HepG2 (cell line): ENCODE results near the gene MSI2. TPM values are rescaled to one million over a fixed set of nuclear protein-coding genes. Genes with fewer than 3 reads are reported as not detected.

ENCODE experiments used
- ATAC-seq: fragments of 200-7000 bp; cut with Tn5 transposase; 3 replicates; pipeline ENCODE4 v1.9.1; 2020; ENCODE audit warnings: mild to moderate bottlenecking, moderate library complexity
- BruUV-seq: library from RNA; stranded (reverse); fragments of 400-500 nt; replicated peaks from 2 replicates; lab custom pipeline; 2021; lab: Mats Ljungman, UMichigan
- CTCF ChIA-PET: fragments of 300-600 bp; formaldehyde crosslinking; extraction: SDS; loops from one replicate; lab custom pipeline; 2021; ENCODE audit warnings: low total read pairs, inconsistent platforms, low intra/inter-chr PET ratio; lab: Yijun Ruan, JAX
- POLR2A ChIA-PET: fragments of 350-600 bp; sonication (Branson Sonifier 250); formaldehyde crosslinking; loops from one replicate; lab custom pipeline; 2020; ENCODE audit warnings: antibody characterized with exemption, inconsistent platforms; lab: Yijun Ruan, JAX
- DNase-seq: peaks from one replicate; pipeline ENCODE4 v3.0.0-alpha.2; 2015; ENCODE audit warnings: low spot score
- FAIRE-seq: peaks from 3 replicates; lab custom pipeline; 2011; peaks lifted over from hg19 to GRCh38; lab: Jason Lieb, UNC
- H2AFZ ChIP-seq: one replicate; pipeline ENCODE4 v1.6.1; 2011; ENCODE audit warnings: low read length, inconsistent platforms
- H3K27ac ChIP-seq: fragments of 300-600 bp; 3 replicates; pipeline ENCODE4 v1.8.0; 2011; ENCODE audit warnings: mixed run types, mild to moderate bottlenecking, mixed read lengths, low read length, inconsistent platforms; ENCODE audit not compliant: insufficient read depth; ENCODE audit errors: extremely low read length
- H3K27me3 ChIP-seq, 2 experiments: fragments of 200-600 bp in 1 of 2; 2 replicates in 1 of 2; 3 replicates in 1 of 2; pipeline versions ENCODE4 v1.6.0 to v1.8.0; 2011; ENCODE audit warnings: low read length in 2 of 2, mild to moderate bottlenecking in 2 of 2, moderate library complexity in 2 of 2, inconsistent platforms in 1 of 2; ENCODE audit not compliant: insufficient read depth in 2 of 2, control insufficient read depth in 1 of 2
- H3K36me3 ChIP-seq, 2 experiments: fragments of 200-600 bp in 1 of 2; replicated peaks in 1 of 2; 2 replicates in 1 of 2; 3 replicates in 1 of 2; pipeline versions ENCODE4 v1.5.1 to v1.8.0; 2011; ENCODE audit warnings: low read length in 2 of 2, inconsistent platforms in 1 of 2; ENCODE audit not compliant: insufficient read depth in 2 of 2, control insufficient read depth in 1 of 2
- H3K4me1 ChIP-seq: 2 replicates; pipeline ENCODE4 v1.5.1; 2012; ENCODE audit warnings: low read length, inconsistent platforms; ENCODE audit not compliant: insufficient read depth
- H3K4me2 ChIP-seq: 2 replicates; pipeline ENCODE4 v1.6.0; 2011; ENCODE audit warnings: low read depth, low read length, inconsistent platforms
- H3K4me3 ChIP-seq, 3 experiments: fragments of 200-600 bp in 1 of 3; sonication (generic), shearing (Covaris generic) in 1 of 3; replicated peaks in 1 of 3; 2 replicates each; pipeline ENCODE4 v1.5.1; 2011 to 2016; ENCODE audit warnings: low read length in 3 of 3, inconsistent platforms in 2 of 3, low read depth in 2 of 3, mild to moderate bottlenecking in 2 of 3, control low read depth in 1 of 3, mixed read lengths in 1 of 3; ENCODE audit not compliant: insufficient read depth in 1 of 3
- H3K79me2 ChIP-seq: one replicate; pipeline ENCODE4 v1.6.1; 2011; ENCODE audit warnings: low read length, inconsistent platforms; ENCODE audit not compliant: insufficient read depth
- H3K9ac ChIP-seq: 2 replicates; pipeline ENCODE4 v1.6.0; 2011; ENCODE audit warnings: mild to moderate bottlenecking, low read depth, low read length, inconsistent platforms; ENCODE audit not compliant: insufficient read depth
- H3K9me3 ChIP-seq: 2 replicates; pipeline ENCODE4 v1.5.1; 2012; ENCODE audit warnings: mild to moderate bottlenecking, low read length
- H4K20me1 ChIP-seq: 2 replicates; pipeline ENCODE4 v1.6.0; 2011; ENCODE audit warnings: inconsistent platforms, mild to moderate bottlenecking, low read length, moderate library complexity; ENCODE audit not compliant: insufficient read depth
- AHR ChIP-seq: IDR thresholded peaks from 2 replicates; pipeline ENCODE4 v1.6.1; 2018; ENCODE audit warnings: missing genetic modification reagents, missing compliant biosample characterization
- ARNTL ChIP-seq: sonication (generic); formaldehyde crosslinking; IDR thresholded peaks from 2 replicates; pipeline ENCODE4 v1.4.0; 2020; ENCODE audit warnings: mild to moderate bottlenecking, missing genetic modification reagents
- CREBL2 ChIP-seq: sonication (generic); formaldehyde crosslinking; IDR thresholded peaks from 2 replicates; pipeline ENCODE4 v1.8.1; 2023; ENCODE audit warnings: missing genetic modification reagents, mild to moderate bottlenecking, borderline replicate concordance
- HNRNPK ChIP-seq: fragments of 200-400 bp; formaldehyde crosslinking; IDR thresholded peaks from 2 replicates; pipeline ENCODE4 v1.6.1; 2018; ENCODE audit warnings: low read length, low read depth, moderate library complexity, mild to moderate bottlenecking; ENCODE audit not compliant: poor library complexity, severe bottlenecking
- KIAA2018 ChIP-seq: sonication (generic); formaldehyde crosslinking; IDR thresholded peaks from 2 replicates; pipeline ENCODE4 v1.5.0; 2020; ENCODE audit warnings: mild to moderate bottlenecking, missing genetic modification reagents, borderline replicate concordance
- NCOA5 ChIP-seq: sonication (generic); formaldehyde crosslinking; IDR thresholded peaks from 2 replicates; pipeline ENCODE4 v1.4.0; 2020; ENCODE audit warnings: missing genetic modification reagents
- NR2F1 ChIP-seq, 2 experiments: fragments of 450-650 bp in 1 of 2; formaldehyde crosslinking in 1 of 2; IDR thresholded peaks; 2 replicates each; pipeline versions ENCODE4 v1.5.0 to v1.6.1; 2016 to 2020; ENCODE audit warnings: mild to moderate bottlenecking in 1 of 2, missing compliant biosample characterization in 1 of 2, missing genetic modification reagents in 1 of 2, moderate library complexity in 1 of 2
- ONECUT2 ChIP-seq: sonication (generic); formaldehyde crosslinking; IDR thresholded peaks from 2 replicates; pipeline ENCODE4 v1.4.0; 2020; ENCODE audit warnings: missing genetic modification reagents
- PAF1 ChIP-seq: IDR thresholded peaks from 2 replicates; pipeline ENCODE4 v1.6.1; 2016; ENCODE audit warnings: missing genetic modification reagents, missing compliant biosample characterization
- PAX8 ChIP-seq: sonication (generic); formaldehyde crosslinking; IDR thresholded peaks from 2 replicates; pipeline ENCODE4 v1.8.0; 2022; ENCODE audit warnings: mild to moderate bottlenecking, missing genetic modification reagents, borderline replicate concordance
- SIX4 ChIP-seq: sonication (generic); formaldehyde crosslinking; IDR thresholded peaks from 2 replicates; pipeline ENCODE4 v1.4.0; 2020; ENCODE audit warnings: missing genetic modification reagents
- ZNF414 ChIP-seq: sonication (generic); formaldehyde crosslinking; IDR thresholded peaks from 2 replicates; pipeline ENCODE4 v1.5.0; 2020; ENCODE audit warnings: missing genetic modification reagents
- ZNF569 ChIP-seq: sonication (generic); formaldehyde crosslinking; IDR thresholded peaks from 2 replicates; pipeline ENCODE4 v1.5.0; 2020; ENCODE audit warnings: mild to moderate bottlenecking, missing genetic modification reagents, moderate library complexity, borderline replicate concordance
- ZSCAN20 ChIP-seq: sonication (generic); formaldehyde crosslinking; IDR thresholded peaks from 2 replicates; pipeline ENCODE4 v1.4.0; 2020; ENCODE audit warnings: missing genetic modification reagents, mild to moderate bottlenecking, borderline replicate concordance
- ZUFSP ChIP-seq: sonication (generic); formaldehyde crosslinking; IDR thresholded peaks from 2 replicates; pipeline ENCODE4 v1.9.0; 2021; ENCODE audit warnings: missing genetic modification reagents, mild to moderate bottlenecking, borderline replicate concordance
- WGBS: methylation state at CpG from one replicate; pipeline ENCODE4 v1.1.6; 2017; ENCODE audit warnings: low lambda C conversion rate; 5-methylcytosine and 5-hydroxymethylcytosine counted together
- in situ Hi-C: cut with HindIII; loops from 2 replicates; pipeline ENCODE4 v1.10.0; 2017; ENCODE audit warnings: low pct_unique_long_range_greater_than_20kb; ENCODE audit not compliant: extremely low pct_ligation_motif_present
- intact Hi-C: fragments of 100-400 bp; cut with micrococcal nuclease; formaldehyde crosslinking; loops from one replicate; pipeline ENCODE4 v1.10.0; 2022; ENCODE audit not compliant: unreplicated experiment
- polyA plus RNA-seq, 8 experiments: library from polyadenylated mRNA; depleted of rRNA in 3 of 8; stranded (reverse) in 7 of 8; unstranded in 1 of 8; fragments of >200 nt; fragmentation: Illumina TruSeq in 4 of 8; extraction: Trizol in 4 of 8; gene quantifications; 2 replicates each; pipeline versions ENCODE4 v1.2.1 to v1.2.3, GENCODE V29; 2011 to 2016; ENCODE audit warnings: low read depth in 4 of 8, missing spikeins in 1 of 8, mixed read lengths in 1 of 8; ENCODE audit not compliant: insufficient read depth in 1 of 8
- total RNA-seq, 5 experiments: library from RNA; depleted of rRNA; stranded (reverse); fragments of >200 nt; fragmentation: Illumina TruSeq; extraction: Trizol; gene quantifications; 2 replicates each; pipeline ENCODE4 v1.2.3, GENCODE V29; 2016; ENCODE audit warnings: low read depth in 1 of 5

MSI2 gene
- total and polyA plus RNA-seq, 2 of the 13 experiments (the other 11 are each of a cell fraction or from before 2014, with no cell fraction given) = 77.5 to 78.4 TPM

GRCh38 chr17:57498443-57498842 is 242.1 kb downstream of the MSI2 start:
- DNase-seq (no peak), FAIRE-seq (no peak), ATAC-seq (no peak)
- H3K27ac ChIP-seq = no peak overlapping the region
- H3K9ac ChIP-seq = no peak overlapping the region
- intact Hi-C loops = no loop called here
- no peak overlapping the region for H3K4me3 ChIP-seq
- peaks cover 0 to 6% of the 10 kb centered on the region in 2 experiments; a peak in 3 of 5 replicates for H3K36me3 ChIP-seq
- in situ Hi-C loops = no loop called here
- H3K79me2 ChIP-seq = peaks cover 8% of the 10 kb centered on the region
- H3K9me3 ChIP-seq = no peaks in the 10 kb centered on the region
- CTCF ChIA-PET = no interaction called here
- POLR2A ChIA-PET = no interaction called here
- 96% methylated on average over 7 of the region's 7 CpGs for WGBS
- no peak overlapping the region for H3K4me2 ChIP-seq
- BruUV-seq = no TSS peak
- no peak overlapping the region for H2AFZ ChIP-seq
- no peaks in the 10 kb centered on the region for H3K27me3 ChIP-seq
- 0 out of 2 replicates have a peak, but pooled peaks cover 4% of the 10 kb centered on the region for H4K20me1 ChIP-seq
- peaks cover 32% of the 10 kb centered on the region for H3K4me1 ChIP-seq
- TF ChIP-seq ZUFSP = no peak
- no peak for TF ChIP-seq ARNTL (CRISPR knock-in tag)
- no peak for TF ChIP-seq ONECUT2 (CRISPR knock-in tag)
- TF ChIP-seq PAX8 (CRISPR knock-in tag) = no peak
- no peak for TF ChIP-seq PAF1
- no peak for TF ChIP-seq NCOA5 (CRISPR knock-in tag)
- TF ChIP-seq ZNF414 = no peak
- TF ChIP-seq SIX4 (CRISPR knock-in tag) = no peak
- no peak for TF ChIP-seq AHR (CRISPR knock-in tag)
- no peak for TF ChIP-seq KIAA2018 (CRISPR knock-in tag)
- no peak for TF ChIP-seq HNRNPK
- no peak for TF ChIP-seq ZSCAN20 (CRISPR knock-in tag)
- TF ChIP-seq NR2F1 (CRISPR knock-in tag; IDR thresholded peaks at IDR 0.05) = no peak
- TF ChIP-seq ZNF569 = no peak
- no peak for TF ChIP-seq CREBL2 (CRISPR knock-in tag)
